ENCODE results near the gene TMEM69. TPM values are rescaled to one million over a fixed set of nuclear protein-coding genes. Genes with fewer than 3 reads are reported as not detected.
A peak's percentile ranks its signal among the peaks of the same experiment; 100 is the strongest.
"Not testable (repeated sequence)": the region's sequence is repeated elsewhere in the genome, so short reads cannot be mapped to it uniquely, and the experiment has no call there.

The TMEM69 gene
- polyA plus RNA-seq, 1 experiment = 53.9 TPM

DNA sequence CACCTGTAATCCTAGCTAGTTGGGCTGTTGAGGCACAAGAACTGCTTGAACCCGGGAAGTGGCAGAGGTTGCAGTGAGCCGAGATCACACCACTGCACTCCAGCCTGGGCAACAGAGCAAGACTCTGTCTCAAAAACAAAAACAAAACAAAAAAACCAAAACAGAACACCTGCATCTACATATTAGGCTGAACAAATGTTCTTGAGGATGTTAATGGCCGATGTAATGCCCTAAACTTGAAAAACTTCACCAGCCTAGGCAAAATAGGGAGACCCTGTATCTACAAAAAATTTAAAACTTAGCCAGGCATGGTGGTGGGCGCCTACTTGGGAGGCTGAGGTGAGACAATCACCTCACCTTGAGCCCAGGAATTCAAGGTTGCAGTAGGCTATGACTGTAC lies 19.5 kb upstream of the TMEM69 start:
- DNase-seq (ENCODE audit: low read depth, low spot score) = no peak
- Histone ChIP-seq H3K27ac (ENCODE audit: low read depth, low read length) (no peak overlapping the region), H3K4me3 (ENCODE audit: low read depth, low read length) (no peak overlapping the region), H3K27me3 (ENCODE audit: control insufficient read depth, insufficient read depth, low read length) (no peaks in the 10 kb centered on the region), H3K9me3 (ENCODE audit: control insufficient read depth, insufficient read depth, low read length) (no peaks in the 10 kb centered on the region; the same call in 1 of the 2 replicates)
- CTCF ChIA-PET = no interaction called here
- TF ChIP-seq, protein P1, sequence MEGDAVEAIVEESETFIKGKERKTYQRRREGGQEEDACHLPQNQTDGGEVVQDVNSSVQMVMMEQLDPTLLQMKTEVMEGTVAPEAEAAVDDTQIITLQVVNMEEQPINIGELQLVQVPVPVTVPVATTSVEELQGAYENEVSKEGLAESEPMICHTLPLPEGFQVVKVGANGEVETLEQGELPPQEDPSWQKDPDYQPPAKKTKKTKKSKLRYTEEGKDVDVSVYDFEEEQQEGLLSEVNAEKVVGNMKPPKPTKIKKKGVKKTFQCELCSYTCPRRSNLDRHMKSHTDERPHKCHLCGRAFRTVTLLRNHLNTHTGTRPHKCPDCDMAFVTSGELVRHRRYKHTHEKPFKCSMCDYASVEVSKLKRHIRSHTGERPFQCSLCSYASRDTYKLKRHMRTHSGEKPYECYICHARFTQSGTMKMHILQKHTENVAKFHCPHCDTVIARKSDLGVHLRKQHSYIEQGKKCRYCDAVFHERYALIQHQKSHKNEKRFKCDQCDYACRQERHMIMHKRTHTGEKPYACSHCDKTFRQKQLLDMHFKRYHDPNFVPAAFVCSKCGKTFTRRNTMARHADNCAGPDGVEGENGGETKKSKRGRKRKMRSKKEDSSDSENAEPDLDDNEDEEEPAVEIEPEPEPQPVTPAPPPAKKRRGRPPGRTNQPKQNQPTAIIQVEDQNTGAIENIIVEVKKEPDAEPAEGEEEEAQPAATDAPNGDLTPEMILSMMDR (IDR thresholded peaks at IDR 0.05; ENCODE audit: low read depth, low read length) = no peak
- POLR2A ChIA-PET = interaction anchor here (1.4 to 1.5 kb wide), 2 partner anchors 18 to 147 kb away, joined by 3 to 4 read pairs; partner anchors contain the start of genes GPBP1L1 and PRDX1

DNA sequence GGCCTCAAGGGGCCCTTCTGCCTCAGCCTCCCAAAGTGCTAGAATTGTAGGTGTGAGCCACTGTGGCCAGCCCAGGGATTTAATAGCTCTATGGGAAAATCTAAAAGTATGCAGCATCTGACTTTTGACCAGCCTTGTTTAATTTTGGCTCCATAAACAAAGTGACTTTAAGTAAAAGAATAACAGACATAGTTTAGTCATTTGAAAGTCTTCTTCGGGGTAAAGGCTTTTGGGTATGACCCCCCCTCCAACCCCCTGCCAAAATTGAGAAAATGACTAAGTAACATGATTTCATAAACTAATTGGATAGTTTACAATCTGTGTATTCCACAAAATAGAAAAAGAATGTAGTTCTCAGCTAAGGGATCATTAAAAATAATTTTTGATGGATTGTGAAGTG lies 18.6 kb upstream of the TMEM69 start:
- H3K4me3 ChIP-seq (ENCODE audit: low read depth, low read length) = no peak overlapping the region
- ChIA-PET CTCF (interaction anchor here (0.6 to 1.3 kb wide), 3 partner anchors 13 to 174 kb away, joined by 3 to 5 read pairs (median 4); no protein-coding TSS in a partner anchor), POLR2A (interaction anchor here (1.4 to 1.5 kb wide), 2 partner anchors 17 to 147 kb away, joined by 3 to 4 read pairs; partner anchors contain the start of genes GPBP1L1 and PRDX1)
- DNase-seq (ENCODE audit: low read depth, low spot score) = no peak
- H3K27me3 ChIP-seq (ENCODE audit: control insufficient read depth, insufficient read depth, low read length) = no peaks in the 10 kb centered on the region
- TF ChIP-seq, protein P1 (IDR thresholded peaks at IDR 0.05; ENCODE audit: low read depth, low read length) = no peak
- H3K27ac ChIP-seq (ENCODE audit: low read depth, low read length) = peak overlapping the region; percentile 65
- H3K9me3 ChIP-seq (ENCODE audit: control insufficient read depth, insufficient read depth, low read length) = no peaks in the 10 kb centered on the region; the same call in 1 of the 2 replicates

DNA sequence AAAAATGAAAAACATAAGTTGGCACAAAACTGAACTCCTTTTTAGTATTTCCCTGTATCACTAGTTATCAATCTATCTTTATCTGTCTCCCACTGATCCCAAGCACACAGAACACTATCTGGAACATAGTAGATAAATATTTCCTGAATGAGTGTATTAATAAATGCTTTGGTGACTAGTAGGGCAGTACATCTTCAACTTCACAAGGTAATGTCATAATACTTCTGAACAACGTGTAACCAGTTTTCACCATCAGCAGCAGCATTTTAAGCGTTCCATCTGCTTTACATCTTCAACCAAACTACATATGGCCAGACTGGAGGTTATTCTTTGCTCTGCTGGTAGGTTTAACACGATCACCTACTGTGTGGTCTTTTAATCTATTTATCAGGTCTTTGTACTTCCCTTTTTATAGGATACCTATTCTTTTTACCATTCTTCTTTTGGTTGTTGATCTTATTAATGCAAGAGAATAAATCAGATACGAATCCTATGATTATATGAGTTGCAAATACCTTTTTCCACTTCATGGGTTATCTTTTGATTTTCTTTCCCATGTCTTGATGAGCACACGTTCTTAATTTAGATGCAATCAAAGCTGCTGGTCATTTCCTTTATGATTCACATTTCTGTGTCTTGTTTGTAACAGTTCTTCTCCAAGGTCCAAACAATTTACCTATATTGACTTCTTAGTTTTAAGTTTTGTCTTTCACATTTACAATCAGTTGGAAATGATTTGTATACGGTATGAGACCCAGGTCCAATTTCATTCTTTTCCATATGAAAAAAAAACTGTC lies 17.9 kb upstream of the TMEM69 start:
- Histone ChIP-seq H3K27me3 (ENCODE audit: control insufficient read depth, insufficient read depth, low read length) (no peaks in the 10 kb centered on the region), H3K9me3 (ENCODE audit: control insufficient read depth, insufficient read depth, low read length) (no peaks in the 10 kb centered on the region; the same call in 1 of the 2 replicates), H3K27ac (ENCODE audit: low read depth, low read length) (no peak overlapping the region), H3K4me3 (ENCODE audit: low read depth, low read length) (no peak overlapping the region)
- ChIA-PET CTCF (interaction anchor here (0.6 to 1.3 kb wide), 5 partner anchors 12 to 1695 kb away, joined by 3 to 6 read pairs (median 5); no protein-coding TSS in a partner anchor), POLR2A (interaction anchor here (1.5 kb wide), 1 partner anchor 16 kb away, joined by 3 read pairs; the partner anchor contains the start of gene GPBP1L1)
- DNase-seq (ENCODE audit: low read depth, low spot score) = no peak
- TF ChIP-seq, protein P1 (IDR thresholded peaks at IDR 0.05; ENCODE audit: low read depth, low read length) = no peak

DNA sequence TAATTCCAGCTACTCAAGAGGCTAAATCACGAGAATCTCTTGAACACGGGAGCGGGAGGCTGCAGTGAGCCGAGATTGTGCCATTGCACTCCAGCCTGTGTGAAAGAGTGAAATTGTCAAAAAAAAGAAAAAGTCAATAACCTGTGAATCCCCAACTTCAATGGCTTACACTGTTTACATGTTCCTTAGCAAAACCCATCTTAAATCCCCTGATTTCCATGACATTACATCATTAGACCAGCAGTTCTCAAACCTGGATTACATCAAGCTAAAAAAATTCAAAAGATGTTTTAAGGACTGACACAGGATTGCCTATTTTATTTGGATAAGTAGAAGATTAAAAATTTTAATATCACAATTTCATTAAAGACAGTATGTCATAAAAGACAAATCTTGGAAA lies 14.0 kb upstream of the TMEM69 start:
- CTCF ChIA-PET = interaction anchor here (0.7 kb wide), 1 partner anchor 29 kb away, joined by 3 read pairs; no protein-coding TSS in a partner anchor
- TF ChIP-seq, protein P1 (IDR thresholded peaks at IDR 0.05; ENCODE audit: low read depth, low read length) = no peak
- H3K9me3 ChIP-seq (ENCODE audit: control insufficient read depth, insufficient read depth, low read length) = no peaks in the 10 kb centered on the region
- DNase-seq (ENCODE audit: low read depth, low spot score) = no peak
- no peak overlapping the region for H3K4me3 ChIP-seq (ENCODE audit: low read depth, low read length)
- H3K27ac ChIP-seq (ENCODE audit: low read depth, low read length) = no peak overlapping the region
- POLR2A ChIA-PET = no interaction called here
- no peaks in the 10 kb centered on the region for H3K27me3 ChIP-seq (ENCODE audit: control insufficient read depth, insufficient read depth, low read length)

DNA sequence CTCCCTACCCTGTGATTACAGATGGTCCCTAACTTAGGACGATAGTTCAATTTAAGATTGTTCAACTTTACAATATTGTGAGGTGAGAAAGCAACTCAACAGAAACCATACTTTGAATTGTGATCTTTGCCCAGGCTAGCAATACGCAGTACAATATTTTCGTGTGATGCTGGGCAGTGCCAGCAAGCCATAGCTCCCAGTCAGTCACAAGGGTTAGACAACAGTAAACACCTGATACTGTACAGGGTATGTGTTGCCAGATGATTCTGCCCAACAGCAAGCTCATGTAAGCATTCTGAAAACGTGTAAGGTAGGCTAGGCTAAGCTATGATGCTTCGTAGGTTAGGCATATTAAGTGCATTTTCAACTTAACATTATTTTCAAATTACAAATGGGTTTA lies 13.5 kb upstream of the TMEM69 start:
- Histone ChIP-seq H3K9me3 (ENCODE audit: control insufficient read depth, insufficient read depth, low read length) (no peaks in the 10 kb centered on the region), H3K27ac (ENCODE audit: low read depth, low read length) (no peak overlapping the region), H3K4me3 (ENCODE audit: low read depth, low read length) (no peak overlapping the region), H3K27me3 (ENCODE audit: control insufficient read depth, insufficient read depth, low read length) (no peaks in the 10 kb centered on the region)
- CTCF ChIA-PET = interaction anchor here (1.1 kb wide), 1 partner anchor 11 kb away, joined by 4 read pairs; the partner anchor contains the start of gene GPBP1L1
- TF ChIP-seq, protein P1 (IDR thresholded peaks at IDR 0.05; ENCODE audit: low read depth, low read length) = no peak
- DNase-seq (ENCODE audit: low read depth, low spot score) = no peak
- POLR2A ChIA-PET = no interaction called here

DNA sequence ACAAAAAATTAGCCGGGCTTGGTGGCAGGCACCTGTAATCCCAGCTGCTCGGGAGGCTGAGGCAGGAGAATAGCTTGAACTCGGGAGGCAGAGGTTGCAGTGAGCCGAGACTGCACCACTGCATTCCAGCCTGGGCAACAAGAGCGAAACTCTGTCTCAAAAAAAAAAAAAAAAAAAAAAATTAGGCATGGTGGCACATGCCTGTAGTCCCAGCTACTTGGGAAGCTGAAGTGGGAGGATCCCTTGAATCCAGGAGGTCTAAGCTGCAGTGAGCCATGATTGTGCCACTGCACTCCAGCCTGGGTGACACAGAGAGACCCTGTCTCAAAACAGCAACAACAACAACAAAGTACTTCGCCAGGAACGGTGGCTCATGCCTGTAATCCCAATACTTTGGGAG lies 11.4 kb upstream of the TMEM69 start:
- H3K27ac ChIP-seq (ENCODE audit: low read depth, low read length); H3K4me3 ChIP-seq (ENCODE audit: low read depth, low read length); H3K27me3 ChIP-seq (ENCODE audit: control insufficient read depth, insufficient read depth, low read length); H3K9me3 ChIP-seq (ENCODE audit: control insufficient read depth, insufficient read depth, low read length); DNase-seq (ENCODE audit: low read depth, low spot score): not testable (repeated sequence)
- ChIA-PET CTCF (interaction anchor here (0.7 kb wide), 1 partner anchor 40 kb away, joined by 3 read pairs; no protein-coding TSS in a partner anchor), POLR2A (interaction anchor here (0.7 to 0.9 kb wide), 2 partner anchors 9 to 100 kb away, joined by 5 to 8 read pairs; no protein-coding TSS in a partner anchor)

Data from AG04450 (cell line).